ENCODE results near the gene TRIM17.

- no peak for TF ChIP-seq POLR2A (IDR thresholded peaks at IDR 0.05)
- no peak for TF ChIP-seq POLR2AphosphoS5 (IDR thresholded peaks at IDR 0.05)
- TF ChIP-seq CTCF (IDR thresholded peaks at IDR 0.05) = peak in 3 of 4 experiments; percentile 19 to 68 (median 56)
These were observed 23.4 kb downstream of the TRIM17 start for GRCh38 chr1:228393268-228393701.
